Epithelial cell of prostate (primary cell): ENCODE results near the gene FBXW2.
"Not testable (repeated sequence)": the region's sequence is repeated elsewhere in the genome, so short reads cannot be mapped to it uniquely, and the experiment has no call there.

Source experiments
- DNase-seq: peaks from one replicate; pipeline ENCODE4 v3.0.0-alpha.2; 2011; ENCODE audit warnings: low read depth, low spot score
- H3K27ac ChIP-seq: fragments of 450-650 bp; 2 replicates; pipeline ENCODE4 v1.5.1; 2017; ENCODE audit warnings: mild to moderate bottlenecking

Gene FBXW2

GRCh38 chr9:120792898-120793765, at the start of gene FBXW2:
TSS of gene FBXW2 (minus strand) at chr9:120793416. CDS start at chr9:120788258, 5,158 bp downstream.
- DNase-seq = peak; percentile 46
- H3K27ac ChIP-seq = peak within 1 kb of the TSS; percentile 84

- peak overlapping the region; percentile 93 for H3K27ac ChIP-seq
- no peak for DNase-seq
These were observed 48.9 kb upstream of the FBXW2 start for GRCh38 chr9:120841930-120842684.

- no peak overlapping the region for H3K27ac ChIP-seq
- DNase-seq = no peak
These were observed 45.9 kb upstream of the FBXW2 start for GRCh38 chr9:120839146-120839545.

- no peak overlapping the region for H3K27ac ChIP-seq
- DNase-seq = no peak
These were observed 44.7 kb upstream of the FBXW2 start for GRCh38 chr9:120837921-120838320.

GRCh38 chr9:120833325-120833724, 40.1 kb upstream of the FBXW2 start:
- no peak for DNase-seq
- peak overlapping the region; percentile 53 for H3K27ac ChIP-seq

GRCh38 chr9:120832807-120833206, 39.6 kb upstream of the FBXW2 start:
- no peak for DNase-seq
- H3K27ac ChIP-seq = peak overlapping the region; percentile 53

- no peak overlapping the region for H3K27ac ChIP-seq
- no peak for DNase-seq
These were observed 37.6 kb upstream of the FBXW2 start for GRCh38 chr9:120830865-120831264.

GRCh38 chr9:120830151-120830550, 36.9 kb upstream of the FBXW2 start:
- DNase-seq = no peak
- H3K27ac ChIP-seq = no peak overlapping the region

- H3K27ac ChIP-seq = no peak overlapping the region
- no peak for DNase-seq
These were observed 36.4 kb upstream of the FBXW2 start for GRCh38 chr9:120829650-120830049.

GRCh38 chr9:120820095-120820494, 26.9 kb upstream of the FBXW2 start:
- no peak overlapping the region for H3K27ac ChIP-seq
- DNase-seq = no peak

GRCh38 chr9:120818595-120818994, 25.4 kb upstream of the FBXW2 start:
- DNase-seq = no peak
- H3K27ac ChIP-seq = no peak overlapping the region

GRCh38 chr9:120815075-120815474, 21.9 kb upstream of the FBXW2 start:
- H3K27ac ChIP-seq = no peak overlapping the region
- no peak for DNase-seq

- no peak overlapping the region for H3K27ac ChIP-seq
- DNase-seq = no peak
These were observed 15.7 kb upstream of the FBXW2 start for GRCh38 chr9:120808931-120809330.

- DNase-seq = no peak
- H3K27ac ChIP-seq = no peak overlapping the region
These were observed 14.6 kb upstream of the FBXW2 start for GRCh38 chr9:120807607-120808379.

GRCh38 chr9:120804784-120805363, 11.7 kb upstream of the FBXW2 start:
- not testable (repeated sequence) for DNase-seq, H3K27ac ChIP-seq

GRCh38 chr9:120801441-120801840, 8.2 kb upstream of the FBXW2 start:
- DNase-seq = no peak
- H3K27ac ChIP-seq = no peak overlapping the region

GRCh38 chr9:120791161-120791560, 2.1 kb downstream of the FBXW2 start:
- no peak for DNase-seq
- H3K27ac ChIP-seq = no peak overlapping the region

- no peak overlapping the region for H3K27ac ChIP-seq
- DNase-seq = no peak
These were observed 5.3 kb downstream of the FBXW2 start for GRCh38 chr9:120787933-120788332.

GRCh38 chr9:120783602-120784047, 9.6 kb downstream of the FBXW2 start:
- peak; percentile 80 for DNase-seq
- H3K27ac ChIP-seq = peak overlapping the region; percentile 42

GRCh38 chr9:120781236-120781635, 12.0 kb downstream of the FBXW2 start:
- no peak overlapping the region for H3K27ac ChIP-seq
- DNase-seq = no peak
